Brain microvascular endothelial cell (primary cell): ENCODE data around the gene ISG20L2.

ENCODE experiments used
- DNase-seq: peaks from one replicate; pipeline ENCODE4 v3.0.0-alpha.2; 2020
- H3K27ac ChIP-seq: fragments of 250-450 bp; sonication (Bioruptor Pico); 2 replicates; pipeline ENCODE4 v1.5.1; 2020; ENCODE audit warnings: mild to moderate bottlenecking, moderate library complexity
- H3K27me3 ChIP-seq: fragments of 250-450 bp; sonication (Bioruptor Pico); replicated peaks from 2 replicates; pipeline ENCODE4 v1.5.1; 2020; ENCODE audit warnings: mild to moderate bottlenecking
- H3K36me3 ChIP-seq: fragments of 250-450 bp; sonication (Bioruptor Pico); replicated peaks from 2 replicates; pipeline ENCODE4 v1.5.1; 2020; ENCODE audit warnings: mild to moderate bottlenecking
- H3K4me3 ChIP-seq: 2 replicates; pipeline ENCODE4 v1.5.1; 2011; ENCODE audit warnings: low read depth, mild to moderate bottlenecking, control low read depth, low read length, moderate library complexity
- CTCF ChIP-seq: IDR thresholded peaks from 2 replicates; pipeline ENCODE4 v1.5.1; 2011; ENCODE audit warnings: low read depth, mild to moderate bottlenecking, moderate library complexity, low read length, control low read depth, inconsistent platforms; ENCODE audit errors: missing control alignments
- in situ Hi-C: cut with HindIII; loops from 2 replicates; pipeline ENCODE4 v1.10.0; 2017; ENCODE audit warnings: low sequenced_read_pairs, low pct_ligation_motif_present

ISG20L2 gene

GRCh38 chr1:156682166-156682890 lies 46.2 kb downstream of the ISG20L2 start:
- Histone ChIP-seq H3K36me3 (no peaks in the 10 kb centered on the region), H3K4me3 (no peak overlapping the region), H3K27ac (no peak overlapping the region), H3K27me3 (no peaks in the 10 kb centered on the region)
- in situ Hi-C loops, result no loop called here
- TF ChIP-seq CTCF, result peak; percentile 37
- DNase-seq, result no peak

DNA sequence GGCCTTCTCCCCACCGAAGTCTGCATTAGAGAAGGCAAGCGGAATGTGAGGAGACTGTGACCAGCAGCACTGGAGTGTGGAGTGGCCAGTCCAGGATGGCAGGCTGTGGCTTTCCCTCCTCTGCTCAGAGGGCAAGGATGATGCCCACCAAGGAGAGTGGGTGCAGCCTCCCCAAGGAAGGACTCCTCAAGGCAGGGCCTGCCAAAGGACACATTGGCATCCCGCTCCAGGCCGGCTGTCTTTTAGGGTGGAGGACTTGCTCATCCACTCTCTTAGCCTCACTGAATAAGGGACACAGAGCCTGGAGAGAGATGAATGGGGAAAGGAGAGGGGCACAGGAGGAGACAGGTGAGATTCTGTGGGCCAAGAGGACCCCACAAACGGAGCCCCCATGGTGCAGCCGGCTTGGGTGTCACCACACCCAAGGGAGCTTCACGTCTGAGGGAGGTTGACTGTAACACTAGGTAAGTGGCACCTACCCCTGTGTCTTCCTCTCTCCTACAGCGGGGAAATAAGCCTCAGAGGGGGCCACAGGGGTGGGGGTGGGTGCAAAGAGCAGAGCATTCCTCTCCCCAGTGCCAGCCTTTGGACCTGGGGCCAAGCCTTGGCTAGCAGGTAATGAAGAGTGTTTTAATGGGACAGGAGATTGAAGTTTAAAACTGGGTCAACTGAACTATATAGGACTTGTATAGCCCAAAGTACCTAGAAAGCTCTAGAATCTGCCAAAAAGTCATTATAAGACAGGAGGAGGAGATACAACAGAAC lies 47.2 kb downstream of the ISG20L2 start:
- no peak for TF ChIP-seq CTCF
- Histone ChIP-seq H3K4me3 (no peak overlapping the region), H3K27me3 (no peaks in the 10 kb centered on the region), H3K27ac (no peak overlapping the region), H3K36me3 (no peaks in the 10 kb centered on the region)
- DNase-seq, result no peak
- in situ Hi-C loops, result no loop called here

DNA sequence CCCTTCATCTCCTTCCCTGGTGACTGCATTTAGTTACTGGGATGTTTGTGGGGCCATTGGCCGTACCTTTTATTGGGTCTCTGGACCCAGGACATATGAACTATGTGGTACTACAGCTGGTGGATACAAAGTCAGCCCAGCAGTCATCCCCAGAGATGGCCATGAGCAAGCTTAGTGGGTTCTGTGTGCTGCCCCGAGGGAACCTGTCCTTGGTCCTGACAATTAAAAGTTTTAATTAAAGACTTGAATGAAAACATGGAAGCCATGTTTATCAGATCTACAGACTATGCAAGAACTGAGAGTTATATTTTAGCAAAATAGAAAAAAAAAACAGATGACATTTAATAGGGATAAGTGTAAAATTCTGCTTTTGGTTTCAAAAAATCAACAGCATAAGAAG lies 48.5 kb downstream of the ISG20L2 start:
- in situ Hi-C loops, result no loop called here
- Histone ChIP-seq H3K27me3 (no peaks in the 10 kb centered on the region), H3K27ac (no peak overlapping the region), H3K4me3 (no peak overlapping the region), H3K36me3 (no peaks in the 10 kb centered on the region)
- DNase-seq, result no peak
- TF ChIP-seq CTCF, result no peak

- peak; percentile 65 for DNase-seq
- Histone ChIP-seq H3K27me3 (no peaks in the 10 kb centered on the region), H3K4me3 (peak overlapping the region; percentile 53), H3K36me3 (peaks cover 6% of the 10 kb centered on the region), H3K27ac (no peak overlapping the region)
- TF ChIP-seq CTCF, result peak; percentile 95
- in situ Hi-C loops, result no loop called here
Measured at GRCh38 chr1:156677616-156678596, 50.7 kb downstream of the ISG20L2 start.

DNA sequence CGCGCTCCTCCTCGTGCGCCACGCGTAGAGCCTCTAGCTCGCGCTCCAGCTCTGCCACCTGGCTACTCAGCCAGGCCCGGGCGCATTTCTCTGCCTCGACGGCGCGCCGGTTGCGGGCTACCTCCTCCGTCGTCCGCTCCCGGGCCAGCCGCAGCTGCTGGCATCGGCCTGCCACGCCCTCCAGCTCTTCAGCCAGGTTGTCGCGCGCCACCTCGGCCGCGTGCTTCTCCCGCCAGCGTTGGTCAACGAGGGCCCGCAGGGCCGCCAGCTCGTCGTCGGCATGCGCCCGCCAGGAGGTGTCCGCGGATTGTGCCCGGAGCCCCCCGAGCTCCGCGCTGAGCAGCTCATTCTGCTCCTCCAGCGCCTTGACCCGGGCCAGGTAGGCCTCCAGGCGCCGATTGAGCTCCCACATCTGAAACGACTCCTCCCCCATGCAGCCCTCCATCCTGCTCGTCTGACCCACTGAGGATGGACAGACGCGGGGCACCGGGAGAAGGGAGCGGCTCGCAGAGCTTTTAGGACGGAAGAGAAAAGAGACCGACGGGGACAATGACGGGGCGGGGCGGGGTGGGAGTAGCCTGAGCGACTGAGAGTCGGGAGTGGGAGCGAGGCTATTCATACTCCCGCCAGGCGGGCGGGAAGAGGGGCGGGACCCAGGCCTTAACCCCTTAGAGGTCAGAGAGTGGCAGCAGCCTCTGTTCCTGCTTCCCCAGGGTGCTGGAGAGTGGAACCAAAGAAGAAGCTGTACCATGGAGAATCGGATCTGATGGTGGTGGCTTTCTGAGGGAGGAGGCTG lies 51.5 kb downstream of the ISG20L2 start, which contains the start of gene NES:
Gene NES (minus strand): TSS at position 588 of the 796 bp plus-strand sequence. CDS start 143 bp downstream, at position 445.
- no peaks in the 10 kb centered on the region for H3K27me3 ChIP-seq
- DNase-seq, result peak; percentile 34
- in situ Hi-C loops, result no loop called here

More for the DNA sequence above, 51.5 kb downstream of the ISG20L2 start, which contains the start of gene NES:
- Histone ChIP-seq H3K27ac (no peak within 1 kb of the TSS), H3K36me3 (peaks cover 7% of the 10 kb centered on the region), H3K4me3 (peak within 1 kb of the TSS; percentile 53)
- no peak for TF ChIP-seq CTCF
